GM19099 (cell line): ENCODE data around the gene YEATS2.

Experiments used
- POLR2A ChIP-seq: IDR thresholded peaks from 3 replicates; pipeline ENCODE4 v1.6.1; 2011; ENCODE audit warnings: low read depth; ENCODE audit not compliant: insufficient read length; ENCODE audit errors: extremely low read depth

YEATS2 gene

GRCh38 chr3:183794452-183794851 is 96.9 kb downstream of the YEATS2 start:
- no peak for TF ChIP-seq POLR2A

- no peak for TF ChIP-seq POLR2A
These were observed 98.8 kb downstream of the YEATS2 start for GRCh38 chr3:183796372-183796771.

GRCh38 chr3:183797996-183798395 is 100.4 kb downstream of the YEATS2 start:
- no peak for TF ChIP-seq POLR2A

- TF ChIP-seq POLR2A = no peak
These were observed 101.9 kb downstream of the YEATS2 start for GRCh38 chr3:183799461-183799860.

- no peak for TF ChIP-seq POLR2A
These were observed 102.8 kb downstream of the YEATS2 start for GRCh38 chr3:183800243-183800863.

- TF ChIP-seq POLR2A = no peak
These were observed 104.0 kb downstream of the YEATS2 start for GRCh38 chr3:183801601-183802000.

GRCh38 chr3:183802989-183803388 is 105.4 kb downstream of the YEATS2 start:
- no peak for TF ChIP-seq POLR2A

GRCh38 chr3:183807209-183807728 is 109.7 kb downstream of the YEATS2 start:
- no peak for TF ChIP-seq POLR2A

GRCh38 chr3:183807881-183808280 is 110.3 kb downstream of the YEATS2 start:
- no peak for TF ChIP-seq POLR2A

GRCh38 chr3:183808355-183808754 is 110.8 kb downstream of the YEATS2 start:
- no peak for TF ChIP-seq POLR2A

- no peak for TF ChIP-seq POLR2A
These were observed 111.7 kb downstream of the YEATS2 start for GRCh38 chr3:183809270-183809669.

GRCh38 chr3:183810643-183811594 is 113.3 kb downstream of the YEATS2 start:
- TF ChIP-seq POLR2A = no peak

- TF ChIP-seq POLR2A = no peak
These were observed 114.0 kb downstream of the YEATS2 start for GRCh38 chr3:183811638-183812037.

- TF ChIP-seq POLR2A = no peak
These were observed 115.3 kb downstream of the YEATS2 start for GRCh38 chr3:183812761-183813445.

GRCh38 chr3:183814240-183814639 is 116.6 kb downstream of the YEATS2 start:
- TF ChIP-seq POLR2A = no peak
